GM20000 (cell line): ENCODE data around the gene AP3B1.
"Not testable (repeated sequence)": the region's sequence is repeated elsewhere in the genome, so short reads cannot be mapped to it uniquely, and the experiment has no call there.

ENCODE experiments used
- DNase-seq: peaks from one replicate; pipeline ENCODE4 v3.0.0; 2012; ENCODE audit warnings: low spot score
- CTCF ChIP-seq: IDR thresholded peaks from 2 replicates; pipeline ENCODE4 v1.5.1; 2012; ENCODE audit warnings: mild to moderate bottlenecking, control low read depth; ENCODE audit errors: extremely low read depth, missing control alignments

The AP3B1 gene

GRCh38 chr5:78211052-78211451 is 83.4 kb downstream of the AP3B1 start:
- no peak for DNase-seq
- TF ChIP-seq CTCF, result no peak

GRCh38 chr5:78204241-78204640 is 90.3 kb downstream of the AP3B1 start:
- DNase-seq, result no peak

GRCh38 chr5:78203815-78204214 is 90.7 kb downstream of the AP3B1 start:
- no peak for DNase-seq
- no peak for TF ChIP-seq CTCF

More at GRCh38 chr5:78204241-78204640, 90.3 kb downstream of the AP3B1 start:
- no peak for TF ChIP-seq CTCF

GRCh38 chr5:78190402-78190801 is 104.1 kb downstream of the AP3B1 start:
- DNase-seq, result no peak
- no peak for TF ChIP-seq CTCF

GRCh38 chr5:78188681-78189080 is 105.8 kb downstream of the AP3B1 start:
- not testable (repeated sequence) for DNase-seq

- DNase-seq, result no peak
Measured at GRCh38 chr5:78187172-78187571, 107.3 kb downstream of the AP3B1 start.

GRCh38 chr5:78182838-78183237 is 111.7 kb downstream of the AP3B1 start:
- TF ChIP-seq CTCF, result no peak

More at GRCh38 chr5:78187172-78187571, 107.3 kb downstream of the AP3B1 start:
- TF ChIP-seq CTCF, result no peak

GRCh38 chr5:78178356-78178755 is 116.1 kb downstream of the AP3B1 start:
- no peak for TF ChIP-seq CTCF
- no peak for DNase-seq

More at GRCh38 chr5:78182838-78183237, 111.7 kb downstream of the AP3B1 start:
- DNase-seq, result no peak

- DNase-seq, result not testable (repeated sequence)
Measured at GRCh38 chr5:78170335-78170734, 124.2 kb downstream of the AP3B1 start.
